A549 (cell line): ENCODE measurements around the gene SEPTIN7.

Experiments used
- CTCF ChIP-seq: fragments of >200 bp; sonication (Bioruptor Twin); formaldehyde crosslinking; IDR thresholded peaks from 3 replicates; pipeline ENCODE4 v1.5.1; 2016
- EHF ChIP-seq: fragments of 250-450 bp; sonication (Bioruptor Pico); IDR thresholded peaks from 2 replicates; pipeline ENCODE4 v1.5.0; 2020; ENCODE audit warnings: mild to moderate bottlenecking
- EP300 ChIP-seq, 2 experiments: fragments of >200 bp; sonication (Bioruptor Twin); formaldehyde crosslinking; IDR thresholded peaks; 2 replicates in 1 of 2; 3 replicates in 1 of 2; pipeline ENCODE4 v1.6.1; 2016 to 2017
- HDAC2 ChIP-seq: fragments of 200-600 bp; sonication (generic); IDR thresholded peaks from 2 replicates; pipeline ENCODE4 v1.6.1; 2016
- KDM5A ChIP-seq: fragments of 200-600 bp; sonication (generic); IDR thresholded peaks from 2 replicates; pipeline ENCODE4 v1.6.1; 2016; ENCODE audit warnings: antibody characterized with exemption, mild to moderate bottlenecking
- POLR2A ChIP-seq: IDR thresholded peaks from 2 replicates; pipeline ENCODE4 v1.6.1; 2012; ENCODE audit warnings: mild to moderate bottlenecking, low read length
- RAD21 ChIP-seq, 2 experiments: fragments of >200 bp in 1 of 2; sonication (Bioruptor Twin) in 1 of 2; formaldehyde crosslinking in 1 of 2; IDR thresholded peaks in 1 of 2; conservative IDR thresholded peaks in 1 of 2; 2 replicates in 1 of 2; 3 replicates in 1 of 2; pipeline ENCODE4 v1.6.1; 2012 to 2018; ENCODE audit warnings: inconsistent platforms in 1 of 2
- RARB ChIP-seq: fragments of 250-450 bp; sonication (Bioruptor Pico); IDR thresholded peaks from 2 replicates; pipeline ENCODE4 v1.8.0; 2021; ENCODE audit warnings: mild to moderate bottlenecking, moderate library complexity
- TF ChIP-seq, protein P1 (sequence below): fragments of 200-600 bp; sonication (generic); IDR thresholded peaks from 2 replicates; pipeline ENCODE4 v1.6.1; 2016; ENCODE audit warnings: antibody characterized with exemption, mild to moderate bottlenecking, moderate library complexity

- TF ChIP-seq CTCF: no peak
- TF ChIP-seq KDM5A: no peak
- TF ChIP-seq RAD21 (conservative IDR thresholded peaks at IDR 0.05 in 1 of 2, IDR thresholded peaks at IDR 0.05 in 1 of 2): no peak
- TF ChIP-seq, protein P1, sequence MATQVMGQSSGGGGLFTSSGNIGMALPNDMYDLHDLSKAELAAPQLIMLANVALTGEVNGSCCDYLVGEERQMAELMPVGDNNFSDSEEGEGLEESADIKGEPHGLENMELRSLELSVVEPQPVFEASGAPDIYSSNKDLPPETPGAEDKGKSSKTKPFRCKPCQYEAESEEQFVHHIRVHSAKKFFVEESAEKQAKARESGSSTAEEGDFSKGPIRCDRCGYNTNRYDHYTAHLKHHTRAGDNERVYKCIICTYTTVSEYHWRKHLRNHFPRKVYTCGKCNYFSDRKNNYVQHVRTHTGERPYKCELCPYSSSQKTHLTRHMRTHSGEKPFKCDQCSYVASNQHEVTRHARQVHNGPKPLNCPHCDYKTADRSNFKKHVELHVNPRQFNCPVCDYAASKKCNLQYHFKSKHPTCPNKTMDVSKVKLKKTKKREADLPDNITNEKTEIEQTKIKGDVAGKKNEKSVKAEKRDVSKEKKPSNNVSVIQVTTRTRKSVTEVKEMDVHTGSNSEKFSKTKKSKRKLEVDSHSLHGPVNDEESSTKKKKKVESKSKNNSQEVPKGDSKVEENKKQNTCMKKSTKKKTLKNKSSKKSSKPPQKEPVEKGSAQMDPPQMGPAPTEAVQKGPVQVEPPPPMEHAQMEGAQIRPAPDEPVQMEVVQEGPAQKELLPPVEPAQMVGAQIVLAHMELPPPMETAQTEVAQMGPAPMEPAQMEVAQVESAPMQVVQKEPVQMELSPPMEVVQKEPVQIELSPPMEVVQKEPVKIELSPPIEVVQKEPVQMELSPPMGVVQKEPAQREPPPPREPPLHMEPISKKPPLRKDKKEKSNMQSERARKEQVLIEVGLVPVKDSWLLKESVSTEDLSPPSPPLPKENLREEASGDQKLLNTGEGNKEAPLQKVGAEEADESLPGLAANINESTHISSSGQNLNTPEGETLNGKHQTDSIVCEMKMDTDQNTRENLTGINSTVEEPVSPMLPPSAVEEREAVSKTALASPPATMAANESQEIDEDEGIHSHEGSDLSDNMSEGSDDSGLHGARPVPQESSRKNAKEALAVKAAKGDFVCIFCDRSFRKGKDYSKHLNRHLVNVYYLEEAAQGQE: no peak
- no peak for TF ChIP-seq HDAC2
- TF ChIP-seq POLR2A: no peak
- no peak for TF ChIP-seq EP300 (IDR thresholded peaks at IDR 0.05)
- no peak for TF ChIP-seq EHF (CRISPR knock-in tag)
- TF ChIP-seq RARB (CRISPR knock-in tag): no peak
Measured at GRCh38 chr7:35785250-35785649, 15.6 kb upstream of the SEPTIN7 start.
